HUDEP-2 (cell line): ENCODE measurements around the gene ETV5.
"Not testable (repeated sequence)": the region's sequence is repeated elsewhere in the genome, so short reads cannot be mapped to it uniquely, and the experiment has no call there.

ENCODE experiments used
- DNase-seq, 76 experiments: peaks; one replicate each; lab custom pipeline; 2025; ENCODE audit not compliant: unreplicated experiment in 76 of 76; lab: John Stamatoyannopoulos, UW

Gene ETV5

GRCh38 chr3:186038360-186038759 is 70.5 kb downstream of the ETV5 start:
- DNase-seq, result no peak

GRCh38 chr3:186035277-186035676 is 73.6 kb downstream of the ETV5 start:
- DNase-seq, result peak in 2 of 76 experiments; percentile 2 to 4

- no peak for DNase-seq
Observed at GRCh38 chr3:186032321-186032720, 76.6 kb downstream of the ETV5 start.

GRCh38 chr3:186025993-186026392 is 82.9 kb downstream of the ETV5 start:
- DNase-seq, result not testable (repeated sequence)

GRCh38 chr3:186025161-186025560 is 83.7 kb downstream of the ETV5 start:
- DNase-seq, result no peak

- DNase-seq, result no peak
Observed at GRCh38 chr3:186024210-186024609, 84.7 kb downstream of the ETV5 start.

- no peak for DNase-seq
Observed at GRCh38 chr3:186022931-186023330, 86.0 kb downstream of the ETV5 start.

GRCh38 chr3:186021673-186022362 is 87.1 kb downstream of the ETV5 start:
- DNase-seq, result no peak

GRCh38 chr3:186021250-186021649 is 87.6 kb downstream of the ETV5 start:
- DNase-seq, result not testable (repeated sequence)

- not testable (repeated sequence) for DNase-seq
Observed at GRCh38 chr3:186019288-186019687, 89.6 kb downstream of the ETV5 start.

- no peak for DNase-seq
Observed at GRCh38 chr3:186014866-186015265, 94.0 kb downstream of the ETV5 start.

- no peak for DNase-seq
Observed at GRCh38 chr3:186013312-186013711, 95.6 kb downstream of the ETV5 start.

GRCh38 chr3:186012137-186012536 is 96.8 kb downstream of the ETV5 start:
- no peak for DNase-seq

GRCh38 chr3:186004671-186005070 is 104.2 kb downstream of the ETV5 start:
- no peak for DNase-seq

GRCh38 chr3:186004209-186004608 is 104.7 kb downstream of the ETV5 start:
- no peak for DNase-seq

GRCh38 chr3:186003610-186004009 is 105.3 kb downstream of the ETV5 start:
- no peak for DNase-seq

GRCh38 chr3:186002884-186003472 is 105.9 kb downstream of the ETV5 start:
- peak in 3 of 76 experiments; percentile 2 to 13 (median 6) for DNase-seq

- no peak for DNase-seq
Observed at GRCh38 chr3:186001842-186002241, 107.0 kb downstream of the ETV5 start.

GRCh38 chr3:185999221-185999620 is 109.7 kb downstream of the ETV5 start:
- DNase-seq, result no peak

GRCh38 chr3:185998136-185998535 is 110.8 kb downstream of the ETV5 start:
- no peak for DNase-seq

- no peak for DNase-seq
Observed at GRCh38 chr3:185997130-185997529, 111.8 kb downstream of the ETV5 start.
